Chondrocyte (in vitro differentiated cells): ENCODE measurements around the gene FNDC11. TPM values are rescaled to one million over a fixed set of nuclear protein-coding genes. Genes with fewer than 3 reads are reported as not detected.

Experiments
- DNase-seq: peaks from one replicate; pipeline ENCODE4 v3.0.0; 2021; ENCODE audit warnings: mixed read lengths, low spot score
- H3K27ac Mint-ChIP-seq: one replicate; pipeline ENCODE4 v1.8.0; 2021; ENCODE audit warnings: mild to moderate bottlenecking, moderate library complexity, mixed read lengths; ENCODE audit not compliant: unreplicated experiment
- H3K27me3 Mint-ChIP-seq: 2 replicates; pipeline ENCODE4 v1.8.0; 2021; ENCODE audit warnings: low read depth, mixed read lengths
- H3K36me3 Mint-ChIP-seq: 2 replicates; pipeline ENCODE4 v1.8.0; 2021; ENCODE audit warnings: low read depth, mixed read lengths
- H3K4me1 Mint-ChIP-seq: 2 replicates; pipeline ENCODE4 v1.8.0; 2021; ENCODE audit warnings: low read depth, mild to moderate bottlenecking, mixed read lengths
- H3K4me3 Mint-ChIP-seq: one replicate; pipeline ENCODE4 v1.8.0; 2021; ENCODE audit warnings: mild to moderate bottlenecking, moderate library complexity, mixed read lengths; ENCODE audit not compliant: unreplicated experiment
- H3K9me3 Mint-ChIP-seq: 2 replicates; pipeline ENCODE4 v1.8.0; 2021; ENCODE audit warnings: low read depth, mixed read lengths
- CTCF ChIP-seq: fragments of 200-600 bp; sonication (generic); IDR thresholded peaks from 2 replicates; pipeline ENCODE4 v1.5.0; 2021; ENCODE audit warnings: antibody characterized with exemption, mild to moderate bottlenecking, moderate library complexity
- total RNA-seq: library from RNA; stranded (reverse); gene quantifications from 3 replicates; pipeline ENCODE4 v1.2.1, GENCODE V29; 2021

Gene FNDC11
- total RNA-seq, 1 donor from 2014 or later, result 0.25 TPM

- Mint-ChIP-seq H3K4me1 (peaks cover 10% of the 10 kb centered on the region), H3K4me3 (no peak overlapping the region), H3K27ac (no peak overlapping the region), H3K27me3 (no peaks in the 10 kb centered on the region), H3K9me3 (no peaks in the 10 kb centered on the region), H3K36me3 (no peaks in the 10 kb centered on the region)
- DNase-seq, result no peak
- TF ChIP-seq CTCF, result no peak
These were observed 18.9 kb upstream of the FNDC11 start for GRCh38 chr20:63534831-63535651.

- Mint-ChIP-seq H3K4me3 (no peak overlapping the region), H3K36me3 (no peaks in the 10 kb centered on the region), H3K27me3 (no peaks in the 10 kb centered on the region), H3K9me3 (no peaks in the 10 kb centered on the region), H3K27ac (no peak overlapping the region), H3K4me1 (peaks cover 10% of the 10 kb centered on the region)
- TF ChIP-seq CTCF, result no peak
- no peak for DNase-seq
These were observed 17.6 kb upstream of the FNDC11 start for GRCh38 chr20:63536241-63536977.

- no peak for DNase-seq
- Mint-ChIP-seq H3K9me3 (no peaks in the 10 kb centered on the region), H3K27ac (no peak within 1 kb of the TSS), H3K4me1 (peaks cover 10% of the 10 kb centered on the region), H3K27me3 (no peaks in the 10 kb centered on the region), H3K36me3 (no peaks in the 10 kb centered on the region), H3K4me3 (peak within 1 kb of the TSS; percentile 35)
- no peak for TF ChIP-seq CTCF
These were observed 16.9 kb upstream of the FNDC11 start, which contains the start of gene PTK6 for GRCh38 chr20:63536997-63537524. PTK6 (minus strand) TSS chr20:63537376; CDS start chr20:63537314, 62 bp downstream.

GRCh38 chr20:63537525-63538203 is 16.3 kb upstream of the FNDC11 start:
- H3K36me3 Mint-ChIP-seq, result no peaks in the 10 kb centered on the region
- H3K27ac Mint-ChIP-seq, result no peak overlapping the region
- peaks cover 10% of the 10 kb centered on the region for H3K4me1 Mint-ChIP-seq
- no peaks in the 10 kb centered on the region for H3K9me3 Mint-ChIP-seq
- no peak for DNase-seq
- H3K27me3 Mint-ChIP-seq, result no peaks in the 10 kb centered on the region
- peak overlapping the region; percentile 35 for H3K4me3 Mint-ChIP-seq
- TF ChIP-seq CTCF, result peak; percentile 100
